ENCODE results near the gene SLC25A25. TPM values are rescaled to one million over a fixed set of nuclear protein-coding genes. Genes with fewer than 3 reads are reported as not detected.

The SLC25A25 gene
- total and polyA plus RNA-seq, 10 of the 15 experiments (the other 5 are each of a cell fraction or from before 2014, with no cell fraction given), result 0.04 to 17.1 (median 12.4) TPM; not detected in 1

DNA sequence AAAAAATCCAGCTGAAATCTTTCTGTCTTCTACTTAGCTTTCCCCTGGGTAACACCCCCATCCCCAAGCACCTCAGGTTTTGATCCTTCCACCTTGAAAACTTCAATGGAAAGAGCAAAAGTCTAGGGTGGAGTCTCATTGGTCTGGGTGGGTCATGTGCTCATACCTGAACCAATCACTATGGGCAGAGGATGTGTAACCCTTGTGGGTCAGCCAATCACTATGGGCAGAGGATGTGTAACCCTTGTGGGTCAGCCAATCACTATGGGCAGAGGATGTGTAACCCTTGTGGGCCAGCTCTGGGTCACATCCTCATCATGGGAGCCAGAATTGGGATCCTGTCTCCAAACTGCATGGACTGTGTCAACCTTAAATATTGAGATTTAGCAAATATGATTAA is 19.4 kb upstream of the SLC25A25 start:
- H3K79me2 ChIP-seq (ENCODE audit: control insufficient read depth, insufficient read depth, low read length), result no peaks in the 10 kb centered on the region
- BruUV-seq (replicated peaks), result no TSS peak

More for the DNA sequence above, 19.4 kb upstream of the SLC25A25 start:
- ATAC-seq (peak; percentile 93), DNase-seq (ENCODE audit: low read depth, low spot score) (no peak), FAIRE-seq (peak; percentile 49)
- Histone ChIP-seq H3K9ac (ENCODE audit: control insufficient read depth, insufficient read depth, low read length) (no peak overlapping the region), H3K9me3 (replicated peaks; ENCODE audit: control insufficient read depth, insufficient read depth, low read length) (no peaks in the 10 kb centered on the region), H3K4me3 (no peak overlapping the region), H4K20me1 (ENCODE audit: control insufficient read depth, insufficient read depth) (no peaks in the 10 kb centered on the region), H2AFZ (ENCODE audit: control insufficient read depth, low read depth, low read length) (no peak overlapping the region; the same call in 1 of the 2 replicates), H3K27me3 (replicated peaks in 1 of 2; ENCODE audit: control insufficient read depth in 2 of 2, insufficient read depth in 2 of 2, low read length in 1 of 2) (no peaks in the 10 kb centered on the region; a peak in 2 of 4 replicates), H3K4me1 (ENCODE audit: control insufficient read depth, insufficient read depth, low read length) (no peaks in the 10 kb centered on the region), H3K27ac (ENCODE audit: control insufficient read depth, insufficient read depth) (no peak overlapping the region), H3K4me2 (ENCODE audit: control insufficient read depth, insufficient read depth) (no peak overlapping the region), H3K36me3 (ENCODE audit: control insufficient read depth in 2 of 2, insufficient read depth in 2 of 2, low read length in 1 of 2) (no peaks in the 10 kb centered on the region)
- intact Hi-C loops (cut with micrococcal nuclease; ENCODE audit: unreplicated experiment), result no loop called here
- in situ Hi-C loops (cut with MboI), result no loop called here
- TF ChIP-seq NFYB (IDR thresholded peaks at IDR 0.05; ENCODE audit: insufficient read depth, low read depth, low read length) (peak; percentile 62; the same call in 1 of the 2 replicates), MYC (IDR thresholded peaks at IDR 0.05; ENCODE audit: insufficient read depth, insufficient read length, insufficient replicate concordance, low read length, severe bottlenecking) (no peak), POU2F2 (IDR thresholded peaks at IDR 0.05; ENCODE audit: borderline replicate concordance, low read depth, low read length) (no peak), YBX1 (IDR thresholded peaks at IDR 0.05) (no peak), CTCF (IDR thresholded peaks at IDR 0.05 in 2 of 3, conservative IDR thresholded peaks at IDR 0.05 in 1 of 3; ENCODE audit: control insufficient read depth in 2 of 3, extremely low read depth in 1 of 3, insufficient read depth in 1 of 3, low read depth in 3 of 3, low read length in 3 of 3) (no peak), MEF2A (IDR thresholded peaks at IDR 0.05; ENCODE audit: insufficient read depth, low read depth, low read length) (no peak), HCFC1 (IDR thresholded peaks at IDR 0.05; ENCODE audit: low read length) (no peak), SRF (IDR thresholded peaks at IDR 0.05; ENCODE audit: low read depth in 2 of 2, low read length in 2 of 2) (no peak), FOS (IDR thresholded peaks at IDR 0.05; ENCODE audit: borderline replicate concordance, extremely low read depth, insufficient read length) (peak; percentile 9), MXI1 (IDR thresholded peaks at IDR 0.05; ENCODE audit: low read depth, low read length) (no peak), USF1 (IDR thresholded peaks at IDR 0.05; ENCODE audit: borderline replicate concordance, extremely low read length, insufficient read depth, low read depth, low read length) (peak; percentile 30), CBFB (IDR thresholded peaks at IDR 0.05; ENCODE audit: low read depth) (no peak), YY1 (IDR thresholded peaks at IDR 0.05; ENCODE audit: low read depth, low read length) (no peak)
- RAD21 ChIA-PET (ENCODE audit: unreplicated experiment), result interaction anchor here (1.0 kb wide), 1 partner anchor 69 kb away, joined by 3 read pairs; no protein-coding TSS in a partner anchor
- POLR2A ChIA-PET, result interaction anchor here (0.6 to 2.3 kb wide), 4 partner anchors 15 to 555 kb away, joined by 3 to 10 read pairs (median 4); partner anchors contain the start of genes NAIF1 and SLC25A25
- CTCF ChIA-PET, result interaction anchor here (1.0 kb wide), 1 partner anchor 13 kb away, joined by 3 read pairs; no protein-coding TSS in a partner anchor
- SMC1A ChIA-PET (ENCODE audit: uncharacterized antibody, unreplicated experiment), result interaction anchor here (1.2 kb wide), 1 partner anchor 93 kb away, joined by 4 read pairs; no protein-coding TSS in a partner anchor

Data from GM12878 (cell line).